ENCODE results near the gene ARID5B.

DNA sequence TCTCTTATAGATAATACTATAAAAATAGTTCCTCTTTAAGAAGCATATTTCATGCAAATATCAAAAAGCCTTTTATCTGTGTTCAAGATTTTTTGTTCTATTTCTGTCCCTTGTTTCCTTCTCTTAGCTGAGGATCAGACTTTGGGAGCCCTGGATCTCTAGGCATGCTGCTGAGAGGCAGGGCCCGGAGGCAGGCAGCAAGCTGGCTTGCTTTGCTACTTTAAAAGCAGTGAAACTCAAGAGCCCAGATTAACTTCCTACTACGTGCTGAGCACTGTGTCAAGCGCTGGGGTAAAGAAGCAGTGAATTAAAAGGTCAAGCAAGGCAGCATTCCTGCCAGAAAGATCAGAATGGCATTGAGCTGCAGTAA lies 31.0 kb upstream of the ARID5B start:
- TF ChIP-seq, protein P1, sequence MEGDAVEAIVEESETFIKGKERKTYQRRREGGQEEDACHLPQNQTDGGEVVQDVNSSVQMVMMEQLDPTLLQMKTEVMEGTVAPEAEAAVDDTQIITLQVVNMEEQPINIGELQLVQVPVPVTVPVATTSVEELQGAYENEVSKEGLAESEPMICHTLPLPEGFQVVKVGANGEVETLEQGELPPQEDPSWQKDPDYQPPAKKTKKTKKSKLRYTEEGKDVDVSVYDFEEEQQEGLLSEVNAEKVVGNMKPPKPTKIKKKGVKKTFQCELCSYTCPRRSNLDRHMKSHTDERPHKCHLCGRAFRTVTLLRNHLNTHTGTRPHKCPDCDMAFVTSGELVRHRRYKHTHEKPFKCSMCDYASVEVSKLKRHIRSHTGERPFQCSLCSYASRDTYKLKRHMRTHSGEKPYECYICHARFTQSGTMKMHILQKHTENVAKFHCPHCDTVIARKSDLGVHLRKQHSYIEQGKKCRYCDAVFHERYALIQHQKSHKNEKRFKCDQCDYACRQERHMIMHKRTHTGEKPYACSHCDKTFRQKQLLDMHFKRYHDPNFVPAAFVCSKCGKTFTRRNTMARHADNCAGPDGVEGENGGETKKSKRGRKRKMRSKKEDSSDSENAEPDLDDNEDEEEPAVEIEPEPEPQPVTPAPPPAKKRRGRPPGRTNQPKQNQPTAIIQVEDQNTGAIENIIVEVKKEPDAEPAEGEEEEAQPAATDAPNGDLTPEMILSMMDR (IDR thresholded peaks at IDR 0.05; ENCODE audit: poor library complexity, severe bottlenecking), result no peak
- TF ChIP-seq RAD21 (conservative IDR thresholded peaks at IDR 0.05), result no peak
- TF ChIP-seq, protein P2, sequence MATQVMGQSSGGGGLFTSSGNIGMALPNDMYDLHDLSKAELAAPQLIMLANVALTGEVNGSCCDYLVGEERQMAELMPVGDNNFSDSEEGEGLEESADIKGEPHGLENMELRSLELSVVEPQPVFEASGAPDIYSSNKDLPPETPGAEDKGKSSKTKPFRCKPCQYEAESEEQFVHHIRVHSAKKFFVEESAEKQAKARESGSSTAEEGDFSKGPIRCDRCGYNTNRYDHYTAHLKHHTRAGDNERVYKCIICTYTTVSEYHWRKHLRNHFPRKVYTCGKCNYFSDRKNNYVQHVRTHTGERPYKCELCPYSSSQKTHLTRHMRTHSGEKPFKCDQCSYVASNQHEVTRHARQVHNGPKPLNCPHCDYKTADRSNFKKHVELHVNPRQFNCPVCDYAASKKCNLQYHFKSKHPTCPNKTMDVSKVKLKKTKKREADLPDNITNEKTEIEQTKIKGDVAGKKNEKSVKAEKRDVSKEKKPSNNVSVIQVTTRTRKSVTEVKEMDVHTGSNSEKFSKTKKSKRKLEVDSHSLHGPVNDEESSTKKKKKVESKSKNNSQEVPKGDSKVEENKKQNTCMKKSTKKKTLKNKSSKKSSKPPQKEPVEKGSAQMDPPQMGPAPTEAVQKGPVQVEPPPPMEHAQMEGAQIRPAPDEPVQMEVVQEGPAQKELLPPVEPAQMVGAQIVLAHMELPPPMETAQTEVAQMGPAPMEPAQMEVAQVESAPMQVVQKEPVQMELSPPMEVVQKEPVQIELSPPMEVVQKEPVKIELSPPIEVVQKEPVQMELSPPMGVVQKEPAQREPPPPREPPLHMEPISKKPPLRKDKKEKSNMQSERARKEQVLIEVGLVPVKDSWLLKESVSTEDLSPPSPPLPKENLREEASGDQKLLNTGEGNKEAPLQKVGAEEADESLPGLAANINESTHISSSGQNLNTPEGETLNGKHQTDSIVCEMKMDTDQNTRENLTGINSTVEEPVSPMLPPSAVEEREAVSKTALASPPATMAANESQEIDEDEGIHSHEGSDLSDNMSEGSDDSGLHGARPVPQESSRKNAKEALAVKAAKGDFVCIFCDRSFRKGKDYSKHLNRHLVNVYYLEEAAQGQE (IDR thresholded peaks at IDR 0.05; ENCODE audit: borderline replicate concordance), result no peak
- no peak for TF ChIP-seq POLR2AphosphoS5 (IDR thresholded peaks at IDR 0.05)

Data from neural cell (in vitro differentiated cells).